Non-pigmented ciliary epithelial cell (primary cell): ENCODE results near the gene GLUD1.
"Not testable (repeated sequence)": the region's sequence is repeated elsewhere in the genome, so short reads cannot be mapped to it uniquely, and the experiment has no call there.

Source experiments
- DNase-seq: peaks from one replicate; pipeline ENCODE4 v3.0.0-alpha.2; 2010; ENCODE audit warnings: low read depth

Gene GLUD1

GRCh38 chr10:87089746-87090145, 4.9 kb downstream of the GLUD1 start:
- no peak for DNase-seq

GRCh38 chr10:87085537-87085936, 9.1 kb downstream of the GLUD1 start:
- DNase-seq, result no peak

GRCh38 chr10:87084291-87084782, 10.3 kb downstream of the GLUD1 start:
- DNase-seq, result not testable (repeated sequence)

DNA sequence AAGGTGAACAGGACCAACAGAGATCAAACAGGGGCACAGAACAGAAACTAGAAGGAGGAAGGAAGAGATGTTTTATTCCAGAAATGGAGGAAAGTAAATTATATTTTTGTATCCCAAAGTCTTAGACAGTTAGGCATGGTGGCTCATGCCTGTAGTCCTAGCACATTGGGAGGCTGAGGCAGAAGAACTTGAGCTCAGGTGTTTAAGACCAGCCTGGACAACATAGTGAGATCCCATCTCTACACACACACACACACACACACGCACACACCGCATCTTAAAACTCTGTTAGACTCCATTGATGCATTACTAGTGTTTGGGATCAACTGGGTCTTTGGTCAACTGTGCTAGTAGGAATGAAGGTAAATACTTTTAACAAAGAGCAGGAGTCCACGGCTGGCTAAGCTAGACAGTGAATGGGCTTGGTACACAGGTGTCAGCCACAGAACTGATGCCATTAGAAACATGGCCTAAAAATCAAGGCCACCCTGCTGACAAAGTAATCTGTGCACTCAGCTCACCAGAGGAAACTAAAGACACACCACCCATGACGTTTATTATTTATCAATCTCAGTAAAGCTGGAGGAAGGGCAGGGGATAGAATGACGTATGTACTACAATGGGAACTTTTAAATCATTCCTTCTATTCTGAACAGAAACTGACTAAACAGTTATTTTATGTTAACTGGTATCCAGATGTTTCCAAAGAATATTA, 10.9 kb downstream of the GLUD1 start:
- not testable (repeated sequence) for DNase-seq

GRCh38 chr10:87082219-87082618, 12.4 kb downstream of the GLUD1 start:
- DNase-seq, result not testable (repeated sequence)

- DNase-seq, result not testable (repeated sequence)
Measured at GRCh38 chr10:87081574-87081973, 13.1 kb downstream of the GLUD1 start.

- DNase-seq, result not testable (repeated sequence)
Measured at GRCh38 chr10:87080621-87081020, 14.0 kb downstream of the GLUD1 start.

- DNase-seq, result no peak
Measured at GRCh38 chr10:87079106-87079836, 15.4 kb downstream of the GLUD1 start.

DNA sequence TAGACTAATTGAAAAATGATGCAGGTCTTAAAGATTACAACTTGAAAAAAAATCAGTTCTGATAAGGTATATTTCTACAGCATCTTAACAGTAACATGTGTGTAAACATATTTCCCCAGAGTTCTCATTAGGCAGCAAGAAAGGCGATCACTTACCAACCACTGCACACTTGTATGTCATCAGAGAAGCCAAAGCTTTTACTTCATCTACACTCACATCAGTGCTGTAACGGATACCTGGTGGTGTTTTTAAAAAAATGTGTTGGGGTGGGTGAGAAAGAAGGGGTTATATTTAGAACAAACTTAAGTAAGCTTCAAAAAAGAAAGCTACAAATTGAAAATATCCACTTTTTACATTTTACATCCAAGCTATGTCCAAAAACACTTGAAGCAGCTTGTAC, 18.2 kb downstream of the GLUD1 start:
- DNase-seq, result not testable (repeated sequence)

DNA sequence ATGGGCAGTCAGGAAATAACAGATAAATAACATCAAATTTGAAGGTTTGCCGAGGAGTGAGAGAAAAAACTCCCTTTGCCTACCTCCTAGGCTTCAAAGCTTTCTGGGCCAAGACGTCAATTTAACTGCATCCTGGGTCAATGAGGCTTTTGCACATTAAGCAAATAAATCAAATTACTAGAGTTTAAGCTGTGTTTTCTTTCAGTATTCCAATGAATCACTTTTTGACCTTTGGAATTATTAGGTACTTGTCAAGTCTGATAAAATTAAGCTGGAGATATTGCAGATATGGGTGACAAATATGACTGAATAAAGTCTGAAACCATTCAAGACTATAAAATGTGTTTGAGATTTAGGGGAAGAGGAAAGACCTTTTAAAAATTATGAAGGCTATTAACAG, 22.2 kb downstream of the GLUD1 start:
- no peak for DNase-seq

- no peak for DNase-seq
Measured at GRCh38 chr10:87068281-87068680, 26.4 kb downstream of the GLUD1 start.

DNA sequence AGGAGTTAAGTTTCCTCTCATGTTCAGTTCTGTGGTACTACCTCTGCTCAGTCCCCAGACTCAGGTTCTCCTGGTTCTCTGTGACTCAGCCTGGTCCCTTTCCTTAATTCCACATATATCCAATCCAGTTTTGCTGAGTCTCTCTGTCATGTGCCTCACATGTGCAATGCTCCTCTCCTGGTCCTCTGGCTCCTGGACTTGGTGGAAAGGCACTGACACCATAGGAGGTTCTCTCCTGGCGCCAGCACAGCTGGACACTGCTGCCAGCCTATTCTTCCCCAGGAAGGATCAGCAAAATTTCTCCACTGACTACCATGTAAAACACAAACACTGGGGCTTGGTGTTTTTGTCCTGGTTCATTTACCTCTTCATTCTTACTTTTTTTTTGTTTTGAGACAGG, 27.8 kb downstream of the GLUD1 start:
- DNase-seq, result no peak

- no peak for DNase-seq
Measured at GRCh38 chr10:87066178-87066577, 28.5 kb downstream of the GLUD1 start.

DNA sequence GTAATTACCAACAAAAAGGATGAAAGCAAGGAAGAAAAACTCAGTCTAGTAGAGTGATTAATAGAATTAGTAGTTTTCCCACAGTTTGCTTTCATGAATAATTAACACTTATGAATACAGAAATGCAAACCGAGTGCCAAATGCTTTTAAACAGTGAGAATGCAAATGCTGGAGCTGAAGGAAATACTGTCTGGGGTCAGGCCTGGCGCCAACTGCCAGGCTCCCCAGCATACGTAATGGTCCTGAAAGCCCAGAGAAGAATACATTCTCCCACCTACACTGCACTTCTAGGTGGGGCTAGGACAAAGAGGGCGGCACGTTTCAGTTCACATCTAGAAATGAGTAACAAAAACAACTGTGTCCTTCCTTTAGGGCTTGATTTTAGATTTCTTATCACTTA, 30.0 kb downstream of the GLUD1 start:
- DNase-seq, result no peak

DNA sequence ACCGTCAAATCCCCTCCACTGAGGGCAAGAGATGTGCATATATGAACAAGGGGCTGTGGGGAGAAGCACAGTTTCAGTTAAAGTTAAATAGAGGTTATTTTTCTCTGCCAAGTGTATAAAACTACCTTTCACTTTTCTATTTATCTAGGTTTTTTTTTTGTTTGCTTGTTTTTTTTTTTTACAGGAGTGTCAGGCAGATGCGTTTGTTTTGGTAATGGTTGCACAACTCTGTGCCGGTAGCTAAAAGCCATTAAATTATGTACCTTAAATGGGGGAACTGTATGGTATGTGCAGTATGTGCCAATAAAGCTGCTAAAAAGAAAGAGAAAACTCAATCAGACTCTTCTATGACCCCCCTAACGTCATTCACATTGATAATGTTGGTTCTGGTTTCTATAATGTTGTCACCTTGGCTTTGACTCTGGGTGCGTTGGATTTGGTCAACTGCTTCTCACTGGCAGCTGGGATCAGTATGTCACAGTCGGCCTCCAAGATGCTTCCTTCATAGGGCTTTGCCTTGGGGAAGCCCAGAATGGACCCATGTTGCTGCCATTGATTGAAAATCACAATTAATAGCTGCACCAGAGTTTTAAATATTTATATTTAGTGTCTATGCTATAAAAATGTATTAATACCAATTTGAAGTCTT, 34.2 kb downstream of the GLUD1 start:
- no peak for DNase-seq

DNA sequence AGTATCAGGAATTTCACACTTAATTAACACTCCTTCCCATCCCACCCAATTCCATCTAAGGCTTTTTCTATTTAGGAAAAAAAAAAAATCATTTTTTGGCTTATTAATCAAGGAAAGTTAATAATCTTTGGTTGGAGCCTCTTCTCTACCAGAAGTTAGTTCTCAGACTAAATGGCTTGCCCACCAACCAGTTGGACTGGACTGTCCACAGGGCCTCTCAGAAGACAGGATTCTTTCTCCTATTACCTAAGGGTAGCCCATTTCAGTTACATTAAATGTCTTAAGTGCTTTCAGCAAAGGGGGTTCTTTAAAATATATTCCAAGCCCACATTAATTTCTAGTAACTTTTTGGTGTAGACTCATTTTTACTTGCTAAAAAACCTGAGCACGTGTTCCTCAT, 35.2 kb downstream of the GLUD1 start:
- no peak for DNase-seq

DNA sequence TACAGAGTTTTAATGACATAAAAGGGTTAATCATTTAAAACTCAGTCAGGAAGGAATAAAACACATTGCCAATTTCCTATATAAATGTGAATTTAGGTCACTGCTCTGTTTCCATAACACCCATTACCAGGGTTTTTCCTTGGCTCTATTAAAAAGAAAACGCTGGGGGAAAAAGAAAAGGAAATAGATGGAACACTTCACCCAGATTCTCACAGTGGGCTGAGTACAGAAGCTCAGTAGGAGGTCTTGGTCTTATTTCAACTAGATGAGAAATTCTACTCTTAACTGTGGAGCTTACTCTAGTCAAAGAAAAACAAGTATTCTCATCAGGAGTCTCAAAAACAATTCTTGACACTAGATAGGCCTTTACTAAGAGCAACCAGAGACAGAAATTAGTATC, 36.5 kb downstream of the GLUD1 start:
- DNase-seq, result no peak

DNA sequence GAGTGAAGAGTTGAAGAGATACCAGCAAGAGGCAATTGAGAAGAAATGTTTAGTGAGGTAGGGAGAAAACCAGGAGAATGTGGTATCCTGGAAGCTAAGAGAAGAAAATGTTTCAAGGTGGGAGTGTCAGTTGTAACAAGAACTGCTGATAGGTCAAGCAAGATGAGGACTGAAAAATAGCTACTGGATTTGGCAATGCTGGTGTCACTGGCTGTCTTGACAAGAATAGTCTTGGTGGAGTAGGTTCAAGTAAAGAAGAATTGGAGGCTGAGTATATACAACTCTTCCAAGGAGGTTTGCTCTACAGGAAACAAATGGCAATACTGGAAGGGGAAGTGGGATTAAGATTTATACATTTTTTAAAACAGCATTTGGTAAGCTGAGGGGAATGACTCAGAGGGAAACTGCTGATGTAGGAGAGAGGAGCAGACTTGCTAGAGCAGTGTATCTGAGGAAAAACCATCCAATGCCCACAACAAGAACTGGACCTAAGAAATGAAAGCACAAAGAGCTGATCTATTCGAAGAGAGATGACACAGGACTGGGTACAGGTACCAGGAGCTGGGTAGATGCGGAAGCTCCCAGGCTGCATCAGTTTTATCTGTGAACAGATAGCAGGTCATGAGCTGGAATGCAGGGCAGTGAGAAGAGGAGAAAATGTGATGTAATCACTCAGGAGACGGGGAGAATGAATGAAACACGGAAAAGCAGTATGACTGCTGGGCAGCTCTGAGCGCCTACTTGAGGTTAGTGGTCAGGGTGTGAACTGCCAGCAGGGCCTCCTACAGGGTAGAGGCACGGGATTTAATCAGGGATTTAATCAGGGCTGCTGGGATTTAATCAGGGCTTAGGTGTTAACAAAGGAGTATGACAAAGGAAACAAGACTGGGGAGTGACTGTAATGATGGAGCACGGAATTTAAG, 40.0 kb downstream of the GLUD1 start:
- DNase-seq, result peak; percentile 64

DNA sequence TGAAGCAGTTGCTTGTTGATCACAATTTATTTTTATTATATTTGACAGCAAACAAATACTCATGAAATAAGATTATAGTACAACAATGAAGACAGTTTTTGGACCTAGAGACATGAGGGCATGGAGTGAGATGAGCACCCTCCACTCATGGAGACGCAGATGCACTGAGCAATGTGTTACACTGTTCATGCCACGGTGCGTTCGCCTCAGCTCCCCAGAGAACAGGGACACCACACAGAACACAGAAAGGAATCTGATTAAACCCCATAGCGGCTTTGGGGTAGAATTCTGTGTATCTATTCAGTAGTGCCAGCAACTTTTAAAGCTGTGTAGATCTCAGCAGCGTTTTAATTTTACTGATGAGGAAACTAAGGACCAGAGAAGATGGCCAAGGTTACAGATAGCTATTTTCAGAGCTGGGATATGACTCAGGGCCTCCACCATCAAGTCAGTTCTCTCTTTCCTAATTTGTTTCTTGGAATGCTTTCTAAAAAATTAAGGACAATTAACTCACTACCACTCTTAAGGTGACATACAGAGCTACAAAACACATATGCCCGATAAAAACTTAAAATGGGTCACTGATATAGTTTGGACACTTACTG, 41.0 kb downstream of the GLUD1 start:
- DNase-seq, result no peak

DNA sequence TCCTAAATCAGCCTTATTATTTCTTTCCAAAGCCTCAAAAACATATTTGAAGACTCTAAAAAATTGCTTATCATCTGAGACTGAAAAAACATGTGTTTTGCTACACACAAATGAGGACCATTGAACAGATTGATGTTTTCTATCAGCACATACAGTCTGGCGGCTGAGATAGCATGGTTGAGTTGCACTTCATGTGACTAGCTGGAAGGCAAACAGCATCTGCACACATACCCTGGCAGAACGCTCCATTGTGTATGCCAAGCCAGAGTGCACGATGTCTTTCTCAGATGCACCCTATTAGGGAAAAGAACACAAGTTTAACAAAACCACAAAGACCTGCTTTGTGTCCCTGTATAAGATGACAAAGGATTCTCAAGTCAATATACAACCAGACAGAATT, 41.5 kb downstream of the GLUD1 start:
- no peak for DNase-seq

- DNase-seq, result no peak
Measured at GRCh38 chr10:87045434-87045938, 49.2 kb downstream of the GLUD1 start.
